Raji (cell line): ENCODE measurements around the gene METTL27.

Experiments used
- POLR2A ChIP-seq: IDR thresholded peaks from 2 replicates; pipeline ENCODE4 v1.6.1; 2011; ENCODE audit warnings: low read depth, low read length, control low read depth; ENCODE audit not compliant: insufficient read depth

METTL27 gene

DNA sequence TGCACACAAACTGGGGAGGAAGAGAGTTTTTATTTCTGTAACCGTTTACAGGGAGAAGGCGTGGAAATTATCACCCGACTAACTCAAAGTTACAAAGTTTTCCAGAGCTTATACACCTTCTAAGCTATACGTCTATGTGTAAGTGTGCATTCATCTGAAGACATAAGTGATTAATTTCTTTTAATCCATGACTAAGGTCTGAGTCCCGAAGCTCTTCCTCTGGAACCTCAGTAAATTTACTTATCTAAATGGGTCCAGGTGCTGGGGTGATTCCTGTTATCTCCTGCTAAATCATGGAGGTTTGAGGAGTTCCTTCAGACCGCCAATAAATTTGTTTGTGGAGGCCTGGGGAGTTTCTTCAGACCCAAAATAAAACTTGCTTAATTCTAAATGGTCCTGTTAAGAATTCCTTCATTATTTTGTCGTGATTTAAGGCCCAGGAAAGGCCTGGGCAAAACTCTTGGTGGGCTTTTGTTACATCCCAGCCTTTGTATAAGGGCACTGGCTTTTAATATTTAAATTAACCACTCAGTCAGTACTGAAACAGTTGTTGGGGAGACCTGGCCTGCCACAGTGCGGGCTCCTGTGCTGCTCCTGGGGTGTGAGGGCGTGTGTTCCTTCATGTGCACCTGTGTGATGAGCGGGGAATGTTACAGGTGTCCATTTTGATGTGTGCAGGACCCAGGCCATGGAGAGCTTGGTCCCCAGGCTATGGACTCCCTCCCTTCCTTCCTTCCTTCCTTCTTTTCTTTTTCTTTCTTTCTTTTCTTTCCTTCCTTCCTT is 5.8 kb upstream of the METTL27 start:
- TF ChIP-seq POLR2A, result no peak

DNA sequence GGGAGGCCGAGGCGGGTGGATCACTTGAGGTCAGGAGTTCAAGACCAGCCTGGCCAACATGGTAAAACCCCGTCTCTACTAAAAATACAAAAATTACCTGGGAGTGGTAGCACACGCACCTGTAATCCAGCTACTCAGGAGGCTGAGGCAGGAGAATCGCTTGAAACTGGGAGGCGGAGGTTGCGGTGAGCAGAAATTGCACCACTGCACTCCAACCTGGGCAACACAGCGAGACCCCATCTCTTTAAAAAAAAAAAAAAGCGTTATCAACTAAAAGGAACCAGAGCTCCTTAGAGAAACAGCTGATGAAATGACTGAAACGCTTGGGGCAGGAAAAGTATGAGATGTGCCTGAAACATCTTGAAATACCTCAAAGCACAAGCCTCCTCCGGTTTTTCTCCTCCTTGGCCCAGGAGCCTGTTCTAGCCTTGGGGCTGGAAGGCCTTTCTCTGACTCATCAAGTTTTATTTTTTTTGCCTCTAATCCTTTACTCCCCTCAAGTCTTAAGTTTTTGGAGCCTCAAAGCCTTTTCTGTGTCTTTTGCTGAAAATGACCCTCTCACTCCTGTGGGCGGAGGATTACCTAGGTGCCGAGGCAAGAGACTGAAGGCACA is 2.6 kb upstream of the METTL27 start:
- TF ChIP-seq POLR2A, result no peak

- no peak for TF ChIP-seq POLR2A
These were observed 1.8 kb upstream of the METTL27 start for GRCh38 chr7:73844131-73844547.

DNA sequence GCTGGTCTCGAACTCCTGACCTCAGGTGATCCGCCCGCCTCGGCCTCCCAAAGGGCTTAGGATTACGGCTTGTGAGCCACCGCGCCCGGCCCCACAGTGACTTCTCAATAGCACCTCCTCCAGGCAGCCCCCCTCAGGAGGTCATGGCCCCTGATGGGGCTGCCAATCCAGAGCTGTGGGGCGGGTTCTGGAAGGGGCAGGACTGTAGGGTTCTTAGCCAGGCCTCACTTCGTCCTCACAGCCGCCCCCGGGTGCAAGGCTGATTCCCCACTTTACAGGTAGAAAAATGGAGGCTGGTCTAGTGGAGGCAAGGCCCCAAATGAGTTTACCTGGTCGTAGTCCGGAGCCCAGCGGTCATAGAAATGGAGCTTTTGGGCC is 638 bp downstream of the METTL27 start:
- no peak for TF ChIP-seq POLR2A

DNA sequence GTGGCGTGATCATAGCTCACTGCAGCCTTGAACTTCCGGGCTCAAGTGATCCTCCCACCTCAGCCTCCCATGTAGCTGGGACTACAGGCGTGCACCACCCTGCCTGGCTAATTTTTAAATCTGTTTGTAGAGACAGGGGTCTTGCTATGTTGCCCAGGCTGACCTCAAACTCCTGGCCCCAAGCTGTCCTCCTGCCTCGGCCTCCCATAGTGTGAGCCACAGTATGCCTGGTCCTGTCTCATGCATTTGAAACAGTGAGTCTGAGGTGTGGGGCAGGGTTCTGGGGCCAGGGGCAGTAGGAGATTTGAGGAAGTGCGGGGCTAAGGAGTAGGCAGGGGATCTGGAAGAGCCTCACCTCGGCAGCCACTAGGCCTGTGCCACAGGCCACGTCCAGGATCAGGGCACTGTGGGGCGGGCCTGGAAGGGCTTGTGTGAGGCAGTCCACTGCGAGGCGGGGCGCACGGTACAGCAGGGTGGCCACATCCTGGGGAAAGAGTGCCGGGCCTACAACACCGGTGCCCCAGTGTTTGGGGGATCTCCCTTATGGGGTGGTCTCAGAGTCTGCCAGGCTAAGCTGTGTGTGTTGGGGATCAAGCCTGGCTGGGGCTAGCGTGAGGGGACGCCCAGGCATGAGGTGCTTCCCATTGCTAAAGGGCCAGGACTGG is 1.5 kb downstream of the METTL27 start:
- TF ChIP-seq POLR2A, result no peak

GRCh38 chr7:73839743-73840714 is 2.3 kb downstream of the METTL27 start:
- no peak for TF ChIP-seq POLR2A

- no peak for TF ChIP-seq POLR2A
These were observed 3.0 kb downstream of the METTL27 start for GRCh38 chr7:73839290-73839689.

- no peak for TF ChIP-seq POLR2A
These were observed 3.7 kb downstream of the METTL27 start for GRCh38 chr7:73838642-73839041.

DNA sequence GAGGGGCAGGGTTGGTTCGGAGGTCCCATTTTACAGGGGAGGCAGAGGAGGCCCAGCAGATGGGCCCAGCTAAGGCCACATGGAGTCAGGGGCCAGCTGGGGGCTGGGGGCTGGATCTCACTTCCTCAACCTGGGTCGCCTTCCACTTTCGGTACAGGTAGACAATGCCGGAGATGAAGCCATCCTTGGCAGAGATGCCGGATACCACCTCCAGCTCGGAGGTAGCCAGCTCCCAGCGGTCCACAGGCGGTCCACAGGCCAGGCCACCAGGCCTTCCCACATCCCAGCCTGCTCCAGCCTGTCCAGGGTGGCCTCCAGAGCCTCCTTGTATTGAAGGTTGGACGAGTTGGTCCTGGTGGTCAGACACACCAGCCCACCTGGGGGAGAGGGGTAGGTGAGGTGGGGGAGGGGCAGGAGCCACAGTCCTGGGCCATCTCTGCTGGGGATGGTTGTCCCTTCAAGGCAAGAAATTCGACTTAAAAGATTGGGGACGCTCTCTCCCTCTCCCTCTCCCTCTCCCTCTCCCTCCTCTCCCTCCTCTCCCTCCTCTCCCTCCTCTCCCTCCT is 7.6 kb downstream of the METTL27 start:
- TF ChIP-seq POLR2A, result no peak

GRCh38 chr7:73833251-73833919 is 8.9 kb downstream of the METTL27 start:
- TF ChIP-seq POLR2A, result no peak

GRCh38 chr7:73832806-73833205 is 9.5 kb downstream of the METTL27 start:
- no peak for TF ChIP-seq POLR2A

GRCh38 chr7:73831834-73832651 is 10.3 kb downstream of the METTL27 start:
- TF ChIP-seq POLR2A, result no peak

- no peak for TF ChIP-seq POLR2A
These were observed 10.8 kb downstream of the METTL27 start for GRCh38 chr7:73831584-73831833.
